OCI-LY1 (cell line): ENCODE measurements around the gene MORN3.

Source experiments
- H2AFZ ChIP-seq: fragments of 200-600 bp; sonication (generic), shearing (Covaris generic); 2 replicates; pipeline ENCODE4 v1.6.0; 2014; ENCODE audit warnings: antibody characterized with exemption, mild to moderate bottlenecking, low read length
- H3F3A ChIP-seq: fragments of 200-600 bp; sonication (generic), shearing (Covaris generic); 2 replicates; pipeline ENCODE4 v1.6.0; 2014; ENCODE audit warnings: mild to moderate bottlenecking, antibody characterized with exemption, low read length, moderate library complexity; ENCODE audit not compliant: insufficient read depth
- H3K27ac ChIP-seq: fragments of 200-600 bp; sonication (generic); 2 replicates; pipeline ENCODE4 v1.5.1; 2014; ENCODE audit warnings: low read length, mixed run types, mild to moderate bottlenecking, low read depth; ENCODE audit not compliant: poor library complexity, severe bottlenecking
- H3K27me3 ChIP-seq: fragments of 200-600 bp; sonication (generic); 2 replicates; pipeline ENCODE4 v1.6.0; 2014; ENCODE audit warnings: antibody characterized with exemption, mild to moderate bottlenecking, low read length, moderate library complexity; ENCODE audit not compliant: insufficient read depth
- H3K36me3 ChIP-seq: fragments of 200-600 bp; sonication (generic); 2 replicates; pipeline ENCODE4 v1.6.1; 2014; ENCODE audit warnings: mild to moderate bottlenecking, antibody characterized with exemption, low read length, moderate library complexity, mixed read lengths; ENCODE audit not compliant: insufficient read depth
- H3K4me1 ChIP-seq: fragments of 200-600 bp; sonication (generic); 2 replicates; pipeline ENCODE4 v1.5.1; 2014; ENCODE audit warnings: mild to moderate bottlenecking, low read length, moderate library complexity; ENCODE audit not compliant: insufficient read depth, severe bottlenecking
- H3K4me2 ChIP-seq: fragments of 200-600 bp; sonication (generic), shearing (Covaris generic); 2 replicates; pipeline ENCODE4 v1.6.1; 2014; ENCODE audit warnings: low read length
- H3K4me3 ChIP-seq: fragments of 200-600 bp; sonication (generic); 2 replicates; pipeline ENCODE4 v1.5.1; 2014; ENCODE audit warnings: low read length, low read depth, mild to moderate bottlenecking, mixed read lengths; ENCODE audit not compliant: poor library complexity, severe bottlenecking
- H3K79me2 ChIP-seq: fragments of 200-600 bp; shearing (Covaris generic); 2 replicates; pipeline ENCODE4 v1.6.1; 2016; ENCODE audit warnings: mixed run types, low read length, mixed read lengths; ENCODE audit not compliant: insufficient read depth
- H3K9ac ChIP-seq: fragments of 200-600 bp; sonication (generic), shearing (Covaris generic); 2 replicates; pipeline ENCODE4 v1.6.1; 2014; ENCODE audit warnings: mild to moderate bottlenecking, low read length, mixed read lengths
- H3K9me2 ChIP-seq: fragments of 200-600 bp; sonication (generic), shearing (Covaris generic); 2 replicates; pipeline ENCODE4 v1.6.1; 2014; ENCODE audit warnings: low read depth, mild to moderate bottlenecking, low read length, mixed read lengths
- H3K9me3 ChIP-seq: fragments of 200-600 bp; shearing (Covaris generic); 2 replicates; pipeline ENCODE4 v1.6.1; 2014; ENCODE audit warnings: low read length, mixed read lengths
- H4K20me1 ChIP-seq: fragments of 200-600 bp; sonication (generic), shearing (Covaris generic); 2 replicates; pipeline ENCODE4 v1.6.0; 2016; ENCODE audit warnings: mild to moderate bottlenecking, low read length; ENCODE audit not compliant: insufficient read depth
- CTCF ChIP-seq: fragments of 200-600 bp; sonication (generic), shearing (Covaris generic); IDR thresholded peaks from 2 replicates; pipeline ENCODE4 v1.5.1; 2017; ENCODE audit warnings: mild to moderate bottlenecking, antibody characterized with exemption, low read length, moderate library complexity, mixed read lengths
- EZH2 ChIP-seq: fragments of 200-600 bp; sonication (generic), shearing (Covaris generic); IDR thresholded peaks from 2 replicates; pipeline ENCODE4 v1.8.0; 2017; ENCODE audit warnings: borderline replicate concordance, mixed run types, mild to moderate bottlenecking, antibody characterized with exemption, low read length, moderate library complexity, mixed read lengths

MORN3 gene

GRCh38 chr12:121600702-121601336, 68.6 kb downstream of the MORN3 start:
- TF ChIP-seq CTCF (no peak), EZH2 (no peak)
- Histone ChIP-seq H3K9ac (no peak overlapping the region), H3K4me1 (no peaks in the 10 kb centered on the region), H3K9me3 (no peaks in the 10 kb centered on the region), H4K20me1 (no peaks in the 10 kb centered on the region), H3K27ac (no peak overlapping the region), H3K9me2 (no peaks in the 10 kb centered on the region), H3K4me3 (no peak overlapping the region), H3K27me3 (no peaks in the 10 kb centered on the region), H3K36me3 (no peaks in the 10 kb centered on the region), H3K79me2 (no peaks in the 10 kb centered on the region), H2AFZ (no peak overlapping the region), H3F3A (no peaks in the 10 kb centered on the region), H3K4me2 (no peak overlapping the region)
